DMS79 treated with DMSO at 0.1 percent for 48 hours (cell line): Measurements from ENCODE around the gene KRT5.

Experiments
- DNase-seq: peaks from one replicate; lab custom pipeline; 2025; lab: John Stamatoyannopoulos, UW

KRT5 gene

DNA sequence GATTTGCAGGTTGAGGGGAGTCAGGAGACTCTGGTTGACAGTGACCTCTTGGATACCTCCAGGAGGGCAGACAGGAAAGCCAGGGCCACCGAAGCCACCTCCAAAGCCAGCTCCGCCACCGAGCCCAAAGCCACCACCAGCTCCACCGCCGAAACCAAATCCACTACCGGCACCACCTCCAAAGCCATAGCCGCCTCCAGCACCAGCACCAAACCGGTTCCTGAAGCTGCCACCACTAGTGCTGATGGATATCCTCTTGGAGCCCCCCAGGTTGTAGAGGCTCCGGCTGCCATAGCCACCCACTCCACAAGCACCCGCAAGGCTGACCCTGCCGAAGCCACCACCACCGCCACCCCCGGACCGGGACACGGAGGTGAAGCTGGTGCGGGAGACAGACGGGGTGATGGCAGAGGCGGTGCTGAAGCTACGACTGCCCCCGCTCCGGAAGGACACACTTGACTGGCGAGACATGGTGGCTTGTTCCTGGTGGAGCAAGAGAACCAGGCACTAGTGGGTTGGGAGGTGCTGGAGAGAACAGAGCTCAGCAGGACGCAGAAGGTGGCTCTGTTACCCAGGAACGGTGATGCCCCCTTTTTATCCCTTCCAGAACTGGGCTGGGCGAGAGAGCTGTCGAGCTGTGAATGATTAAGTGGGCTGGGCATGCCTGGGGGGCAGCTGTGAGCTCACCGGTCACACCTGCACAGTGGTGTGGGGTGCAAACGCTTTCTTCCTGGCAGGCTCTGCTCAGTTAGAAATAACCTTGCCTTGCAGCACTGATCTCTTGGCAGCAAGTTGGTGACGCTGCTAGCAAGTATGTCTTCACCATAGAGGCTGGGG is at the start of gene KRT5:
Gene KRT5, minus strand, starts transcription at position 569 of the 837 bp plus-strand sequence. Its CDS starts 98 bp downstream, at position 471.
- DNase-seq, result no peak

DNA sequence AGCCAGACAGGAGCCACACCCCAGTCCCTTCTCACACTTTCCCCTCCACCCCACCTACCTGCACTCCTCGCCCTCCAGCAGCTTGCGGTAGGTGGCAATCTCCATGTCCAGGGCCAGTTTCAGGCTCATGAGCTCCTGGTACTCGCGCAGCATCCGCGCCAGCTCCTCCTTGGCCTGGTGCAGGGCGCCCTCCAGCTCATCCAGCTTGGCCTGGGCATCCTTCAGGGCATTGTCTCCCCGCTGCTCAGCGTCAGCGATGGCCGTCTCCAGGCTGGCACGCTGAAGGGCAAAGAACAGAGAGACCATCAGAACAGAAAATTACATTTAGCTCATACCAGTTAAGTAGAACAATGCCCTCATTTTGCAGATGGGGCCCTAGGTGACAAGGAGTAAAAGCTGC is 47.9 kb upstream of the KRT5 start:
- DNase-seq, result no peak

DNA sequence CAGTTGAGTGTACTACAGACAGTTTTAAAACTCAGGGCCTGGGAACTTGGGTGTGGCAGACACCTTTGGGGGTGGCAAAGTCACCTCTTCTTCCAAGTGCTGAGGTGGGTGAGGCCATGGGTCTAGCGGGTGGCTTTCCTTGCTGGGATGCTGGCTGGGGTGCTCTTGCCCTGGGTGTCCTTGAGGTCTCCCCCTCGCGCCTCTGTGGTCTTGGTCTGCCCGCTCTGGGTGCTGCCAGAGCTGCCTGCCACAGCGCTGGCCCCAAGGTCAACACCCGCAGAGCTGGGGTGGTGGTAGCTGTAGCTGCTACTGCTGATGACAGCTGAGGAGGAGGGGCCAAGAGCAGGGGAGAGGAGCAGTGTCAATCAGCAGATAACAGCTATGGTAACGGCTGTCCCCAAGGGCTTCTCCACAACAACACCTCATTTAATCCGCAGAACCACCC is 46.7 kb upstream of the KRT5 start:
- no peak for DNase-seq

DNA sequence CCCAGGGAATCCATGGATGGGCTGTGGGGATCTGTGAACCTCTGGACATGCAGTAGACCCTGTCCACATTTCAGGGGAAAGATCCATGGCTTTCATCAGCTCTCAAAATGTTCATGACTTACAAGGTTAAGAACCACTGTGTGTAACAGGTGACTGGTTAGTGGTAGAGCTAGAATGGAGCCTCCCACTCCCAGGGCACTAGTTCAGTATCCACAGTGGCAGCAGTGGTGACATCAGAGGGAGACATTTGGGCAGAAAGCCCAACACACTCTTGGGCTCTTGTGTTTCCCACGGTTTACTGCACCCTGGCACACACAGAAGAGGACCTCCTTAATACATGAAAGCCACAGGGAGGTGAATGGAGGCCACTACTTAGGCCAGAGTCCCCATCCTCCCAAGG is 44.4 kb upstream of the KRT5 start:
- DNase-seq, result peak; percentile 67

DNA sequence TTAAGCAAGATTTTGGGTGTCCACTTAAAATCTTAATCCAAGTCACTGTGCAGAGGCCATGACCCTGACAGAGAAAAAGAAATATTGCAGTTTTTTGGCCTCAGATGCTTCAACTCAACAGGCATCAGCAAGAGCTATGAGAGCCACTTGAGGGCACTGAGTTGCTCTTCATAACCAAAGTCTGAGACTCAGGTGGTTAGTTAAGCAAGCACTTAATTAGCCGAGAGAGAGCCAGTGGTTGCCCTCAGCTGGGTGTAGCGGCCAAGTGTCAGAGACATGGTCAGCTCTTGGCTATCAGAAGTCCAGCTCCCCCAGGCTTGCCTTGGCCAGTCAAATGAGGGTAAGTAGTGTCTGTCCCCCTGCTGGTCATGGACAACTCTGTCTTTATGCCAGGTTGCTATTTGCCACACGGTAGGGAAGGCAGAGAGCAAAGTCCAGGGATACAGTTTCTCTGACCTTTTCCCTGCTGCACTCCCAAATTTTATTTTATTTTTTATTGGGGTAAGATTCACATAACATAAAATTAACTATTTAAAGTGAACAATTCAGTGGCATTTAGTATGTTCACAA is 41.8 kb upstream of the KRT5 start:
- DNase-seq, result peak; percentile 37

DNA sequence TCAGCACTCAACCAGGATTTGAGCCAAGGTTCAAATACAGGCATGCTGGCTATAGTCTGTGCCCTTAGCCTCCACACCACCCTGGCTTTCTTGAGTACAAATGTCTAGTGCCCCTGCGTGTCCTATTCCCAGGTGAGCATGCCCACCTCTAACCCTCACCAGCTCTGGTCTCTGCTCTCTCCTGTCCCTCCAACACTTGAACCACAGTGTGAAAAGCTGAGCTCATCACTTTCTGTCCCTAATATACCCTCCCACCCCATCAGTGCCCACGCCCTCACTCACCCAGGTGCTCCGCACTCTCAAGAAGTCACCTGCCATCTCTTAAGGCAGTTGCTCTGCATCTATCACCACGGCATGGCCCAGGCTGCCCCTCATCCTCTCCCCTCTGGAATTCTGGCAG is 39.8 kb upstream of the KRT5 start:
- DNase-seq, result no peak

DNA sequence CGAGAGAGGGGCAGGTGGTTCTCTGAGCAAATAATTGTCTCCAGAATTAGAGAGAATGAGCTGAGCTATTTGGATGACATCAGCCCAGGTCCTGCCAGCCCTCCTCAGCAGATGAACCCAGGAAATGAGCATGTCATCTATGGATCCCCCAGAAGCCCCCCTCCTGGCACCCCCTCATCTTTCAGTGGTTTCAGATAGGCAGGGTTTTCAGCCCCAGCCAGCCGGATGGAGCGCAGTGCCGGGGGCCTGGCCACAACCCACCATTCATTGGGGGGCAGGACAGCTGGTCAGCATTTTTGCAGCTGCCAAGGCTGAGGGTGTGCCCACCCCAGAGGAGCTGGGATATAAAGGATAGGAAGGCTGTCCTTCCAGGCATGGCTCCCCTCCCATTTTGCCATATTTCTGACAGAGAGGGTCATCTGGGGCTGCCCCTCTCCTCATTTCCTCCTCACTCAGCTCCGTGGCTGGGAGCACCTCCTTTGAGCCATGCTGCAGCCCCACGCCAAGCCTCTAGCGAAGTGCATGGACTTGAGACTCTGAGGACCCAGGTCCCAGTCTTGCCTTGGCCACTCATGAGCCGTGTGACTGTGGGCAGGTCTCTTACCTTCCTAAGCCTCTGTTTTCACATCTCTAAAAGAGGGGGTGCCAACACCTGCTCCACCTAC is 38.7 kb upstream of the KRT5 start:
- no peak for DNase-seq

DNA sequence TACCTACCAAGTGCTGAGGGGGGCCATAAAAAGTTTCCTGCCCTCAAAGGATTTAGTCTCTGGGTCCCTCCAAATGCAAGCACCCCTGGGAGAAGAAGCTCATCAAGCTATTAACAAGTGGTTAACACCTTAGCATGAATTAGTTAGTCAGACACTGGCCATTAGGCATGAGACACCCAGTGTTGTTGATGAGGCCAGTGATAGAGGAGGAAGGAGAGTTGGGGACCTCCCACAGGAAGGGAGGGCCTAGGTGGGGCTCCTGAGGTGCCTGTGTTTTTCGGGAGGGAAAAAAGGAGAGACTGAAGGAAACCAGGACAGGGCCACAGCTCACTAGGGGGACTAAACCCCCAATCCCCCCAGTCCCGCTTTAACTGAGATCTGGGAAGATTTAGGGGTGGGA is 37.3 kb upstream of the KRT5 start:
- no peak for DNase-seq

DNA sequence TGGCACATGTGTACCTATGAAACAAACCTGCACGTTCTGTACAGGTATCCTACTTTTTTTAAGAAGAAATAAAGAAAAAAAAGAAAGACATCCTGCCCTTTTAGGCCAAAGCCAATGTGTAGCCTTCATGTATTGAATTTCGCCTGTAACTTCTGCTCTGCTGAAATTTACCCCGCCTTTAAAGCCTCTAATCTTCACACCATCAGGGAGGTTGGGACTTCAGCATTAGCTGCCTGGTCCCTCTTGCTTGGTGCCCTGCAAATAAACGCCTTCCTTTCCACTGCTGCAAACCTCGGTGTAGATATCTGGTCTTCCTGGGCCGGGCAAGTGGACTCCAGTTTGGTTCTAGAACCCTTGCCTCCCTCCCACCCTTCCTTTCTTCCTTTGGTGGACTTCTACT is 35.4 kb upstream of the KRT5 start:
- no peak for DNase-seq

DNA sequence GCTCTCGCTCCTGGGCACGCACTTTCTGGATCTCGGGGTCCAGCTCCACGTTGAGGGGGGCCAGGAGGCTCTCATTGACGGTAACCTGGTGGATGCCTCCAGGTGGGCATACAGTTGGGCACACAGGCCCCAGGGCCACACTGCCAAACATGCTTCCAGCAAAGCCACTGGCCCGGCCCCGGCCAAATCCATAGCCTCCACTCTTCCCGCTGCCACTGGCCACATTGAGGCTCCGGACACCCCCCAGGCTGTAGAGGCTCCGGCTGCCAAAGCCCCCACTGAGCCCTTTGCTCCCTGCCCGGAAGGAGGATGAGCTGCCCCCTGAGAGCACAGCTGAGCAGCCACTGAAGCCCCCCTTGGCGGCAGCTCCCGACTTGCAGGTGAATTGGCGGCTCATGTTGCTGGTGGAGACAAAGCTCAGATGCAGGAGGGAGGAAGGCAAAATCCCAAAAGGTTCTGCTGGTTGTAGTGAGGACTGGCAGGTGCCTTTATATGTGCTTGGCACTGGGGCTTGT is 32.5 kb upstream of the KRT5 start, which contains the start of gene KRT71:
Gene KRT71, minus strand, starts transcription at position 465 of the 515 bp plus-strand sequence. Its CDS starts 68 bp downstream, at position 397.
- DNase-seq, result no peak

DNA sequence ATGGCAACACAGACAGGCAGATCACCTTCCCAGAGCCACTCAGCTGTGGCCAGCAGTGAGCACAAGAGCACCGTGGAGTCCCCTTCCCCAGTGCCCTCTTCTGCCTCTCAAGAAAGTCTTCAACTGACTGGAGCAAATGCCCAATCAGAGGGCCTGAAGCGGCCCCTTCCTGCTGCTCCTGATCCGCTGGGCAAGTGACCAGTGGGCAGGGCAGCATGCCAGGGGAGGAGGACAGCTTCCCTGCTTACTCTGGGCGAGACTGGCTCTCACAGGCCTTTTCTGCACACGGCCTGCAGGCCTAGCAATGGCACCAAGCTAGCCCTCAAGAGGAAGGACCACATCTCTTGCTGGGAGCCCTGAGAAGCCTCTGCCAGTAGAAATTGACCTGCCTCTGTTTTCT is 31.9 kb upstream of the KRT5 start:
- no peak for DNase-seq

DNA sequence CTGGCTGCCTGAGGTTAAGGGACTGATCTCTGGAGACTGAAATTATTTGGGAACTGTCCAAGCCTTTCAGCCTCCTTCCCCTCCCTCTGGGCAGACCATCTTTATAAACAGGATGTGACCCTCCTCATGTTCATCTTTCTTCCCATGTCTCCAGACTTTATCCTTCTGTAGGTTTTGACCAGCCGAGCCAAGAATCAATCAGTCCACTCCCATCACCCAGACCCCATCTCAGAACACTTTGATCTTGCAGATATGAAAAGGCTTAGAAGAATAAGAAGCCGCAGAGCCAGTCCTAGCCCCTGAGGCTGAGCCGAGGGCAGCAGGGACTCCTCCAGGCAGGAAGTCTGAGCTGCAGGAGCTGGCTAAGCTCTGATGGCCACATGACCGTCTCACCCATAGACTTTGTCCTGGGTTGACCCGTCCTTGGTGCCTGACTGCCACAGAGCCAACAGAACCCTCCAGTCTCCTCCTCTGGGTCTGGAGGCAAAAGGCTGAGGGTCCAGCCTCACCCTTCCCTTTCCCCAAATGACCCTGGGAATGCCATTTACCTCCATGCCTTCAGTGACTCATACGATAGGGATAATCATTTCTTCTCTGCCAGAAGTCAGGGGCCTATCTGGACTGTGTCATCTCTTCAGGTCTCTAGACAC is 31.1 kb upstream of the KRT5 start:
- no peak for DNase-seq

DNA sequence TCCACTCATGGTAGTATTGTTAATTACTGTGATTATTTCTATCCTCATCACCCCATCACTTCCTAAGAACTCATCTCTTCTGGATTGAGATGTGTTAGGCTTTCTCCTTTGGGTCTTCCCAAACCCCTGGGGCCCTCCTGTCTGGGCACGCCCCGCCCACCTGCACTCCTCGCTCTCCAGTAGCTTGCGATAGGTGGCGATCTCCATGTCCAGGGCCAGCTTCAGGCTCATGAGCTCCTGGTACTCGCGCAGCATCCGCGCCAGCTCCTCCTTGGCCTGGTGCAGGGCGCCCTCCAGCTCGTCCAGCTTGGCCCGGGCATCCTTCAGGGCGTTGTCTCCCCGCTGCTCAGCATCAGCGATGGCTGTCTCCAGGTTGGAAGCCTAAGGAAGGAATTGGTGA is 25.9 kb upstream of the KRT5 start:
- DNase-seq, result no peak

DNA sequence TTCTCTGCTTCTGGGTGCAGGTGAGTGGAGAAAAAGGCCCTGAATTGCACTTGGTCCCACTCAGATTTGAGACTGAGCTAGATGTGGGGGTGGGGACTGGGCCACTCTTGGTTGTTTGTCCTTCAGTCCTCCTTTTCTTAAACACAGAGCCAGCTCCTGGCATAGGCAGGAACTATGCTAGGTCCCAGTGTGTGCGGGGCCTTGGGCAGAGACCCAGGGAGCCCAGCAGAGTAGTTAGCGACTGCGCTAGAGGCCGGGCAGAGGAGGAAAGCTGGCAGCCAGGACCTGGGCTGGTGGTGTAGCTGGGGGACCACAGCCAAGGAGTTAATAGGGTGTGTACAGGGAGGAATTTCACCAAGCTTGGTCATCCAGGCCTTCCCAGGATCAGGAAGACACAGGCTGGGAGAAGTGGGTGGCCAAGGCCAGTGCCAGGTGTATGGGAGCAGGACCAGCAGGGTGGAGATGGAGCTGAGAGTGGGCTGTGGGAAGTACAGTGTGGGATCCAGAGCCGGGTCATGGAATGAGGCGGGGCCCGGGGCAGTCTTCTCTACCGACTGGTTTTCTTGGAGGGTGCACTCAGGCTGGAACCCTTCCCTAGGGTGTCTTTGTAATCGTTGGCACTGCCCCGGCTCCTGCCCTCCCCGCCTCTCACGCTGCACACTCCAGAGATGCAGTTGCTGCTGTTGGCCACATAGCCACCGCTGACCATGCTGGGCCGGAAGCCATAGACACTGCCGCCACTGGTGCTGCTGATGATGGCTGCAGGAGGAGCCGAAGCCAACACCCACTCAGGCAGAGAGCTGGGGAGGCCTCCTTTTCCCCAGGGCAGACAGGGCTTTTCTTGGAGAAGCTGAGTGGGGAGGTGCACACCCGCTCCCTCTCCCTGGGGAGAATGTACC is 24.0 kb upstream of the KRT5 start:
- no peak for DNase-seq

DNA sequence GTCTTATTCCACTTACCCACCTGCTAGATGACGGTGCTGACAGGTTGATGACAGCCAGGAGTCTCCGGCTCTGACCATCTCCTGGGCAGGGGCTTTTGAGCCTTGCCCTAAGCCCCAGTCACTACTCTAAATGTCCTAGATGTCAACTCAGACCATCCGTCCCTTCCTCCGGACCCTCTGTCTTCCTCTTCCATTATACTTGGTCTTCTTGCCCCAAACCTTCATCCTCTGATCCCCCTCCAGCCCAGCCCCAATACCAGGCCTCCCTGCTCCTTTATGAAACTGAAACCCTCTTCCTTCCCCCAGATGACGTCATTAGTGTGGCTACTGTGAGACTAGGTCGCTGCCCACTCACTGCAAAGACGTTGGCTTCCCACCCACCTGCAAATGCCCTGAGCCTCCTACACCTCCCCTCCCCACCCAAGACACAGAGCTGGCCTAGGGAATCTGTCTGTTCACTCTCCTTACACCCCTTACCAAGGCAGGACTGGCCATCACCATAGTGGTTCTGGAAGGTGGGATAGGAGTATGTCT is 22.7 kb upstream of the KRT5 start:
- no peak for DNase-seq

DNA sequence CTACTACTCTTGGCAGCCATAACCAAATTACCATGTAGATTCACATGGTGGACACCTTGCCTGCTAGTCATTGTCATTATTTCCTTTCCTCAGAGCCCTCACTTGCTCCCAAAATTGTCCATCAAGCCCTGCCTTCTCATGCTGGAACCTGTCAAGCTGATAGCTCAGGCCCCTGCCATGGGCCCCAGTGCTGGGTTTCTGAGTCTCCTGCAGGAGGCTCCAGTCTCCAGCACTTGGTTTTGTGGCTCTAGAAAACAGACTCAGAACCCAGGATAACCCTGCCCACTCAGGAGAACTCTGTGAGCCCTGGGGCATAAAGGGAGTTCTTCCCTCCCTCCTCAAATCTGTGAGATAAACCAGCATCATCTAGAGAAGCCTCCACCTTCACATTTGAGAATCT is 22.0 kb upstream of the KRT5 start:
- DNase-seq, result no peak

DNA sequence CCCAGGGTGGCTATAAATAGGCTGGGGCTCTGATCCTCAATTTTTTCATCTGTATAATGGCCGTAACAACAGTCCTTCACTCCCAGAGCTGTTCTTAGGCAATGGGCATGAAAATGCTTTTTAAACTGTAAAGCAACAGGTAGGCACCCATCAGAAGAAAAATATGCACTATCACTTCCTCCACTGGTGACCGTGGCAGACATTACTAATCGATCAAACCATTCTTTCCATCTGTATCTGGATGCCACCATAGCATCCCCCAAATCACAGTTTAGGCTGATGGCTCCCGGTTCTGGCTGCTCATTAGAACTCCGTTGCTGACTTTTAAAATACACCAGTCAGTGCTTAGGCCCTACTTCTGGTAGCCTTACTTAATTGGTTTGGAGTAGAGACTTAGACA is 21.5 kb upstream of the KRT5 start:
- DNase-seq, result no peak

DNA sequence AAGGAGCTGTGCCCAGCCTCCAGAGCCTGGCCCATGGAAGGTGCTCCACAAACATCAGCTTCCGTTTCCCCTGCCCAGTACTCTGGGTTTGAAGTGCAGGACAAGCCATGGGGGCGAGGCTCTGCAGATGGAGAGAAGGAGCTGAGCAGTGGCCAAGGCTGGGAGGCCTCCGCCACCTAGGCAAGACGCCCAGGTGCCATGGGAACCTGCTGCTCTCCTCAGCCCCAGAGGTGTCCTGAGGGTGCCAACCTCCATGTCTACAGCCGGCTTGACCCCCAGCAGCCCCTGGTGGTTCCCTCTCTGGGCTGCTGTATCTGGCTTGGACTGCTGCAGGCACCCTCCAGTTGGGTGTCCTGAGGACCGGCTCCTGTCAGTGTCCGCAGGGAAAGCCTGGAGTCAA is 20.3 kb upstream of the KRT5 start:
- DNase-seq, result no peak

DNA sequence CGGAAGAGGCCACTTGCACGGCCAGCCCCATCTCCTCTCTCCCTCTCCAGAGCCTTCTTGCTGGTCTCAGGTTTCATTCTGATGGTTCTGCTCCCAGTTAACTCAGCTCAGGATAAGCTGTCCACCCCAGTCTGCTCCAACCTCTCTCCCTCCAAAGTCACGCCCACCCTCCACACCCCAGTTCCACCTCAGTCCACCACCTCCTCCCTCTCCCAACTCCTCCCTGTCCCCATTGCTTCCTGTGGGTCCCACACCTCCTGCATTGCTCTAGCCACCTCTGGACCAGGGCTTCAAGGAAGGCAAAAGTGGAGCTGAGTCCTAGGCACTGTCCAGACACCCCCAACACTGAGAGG is 19.6 kb upstream of the KRT5 start:
- DNase-seq, result no peak

DNA sequence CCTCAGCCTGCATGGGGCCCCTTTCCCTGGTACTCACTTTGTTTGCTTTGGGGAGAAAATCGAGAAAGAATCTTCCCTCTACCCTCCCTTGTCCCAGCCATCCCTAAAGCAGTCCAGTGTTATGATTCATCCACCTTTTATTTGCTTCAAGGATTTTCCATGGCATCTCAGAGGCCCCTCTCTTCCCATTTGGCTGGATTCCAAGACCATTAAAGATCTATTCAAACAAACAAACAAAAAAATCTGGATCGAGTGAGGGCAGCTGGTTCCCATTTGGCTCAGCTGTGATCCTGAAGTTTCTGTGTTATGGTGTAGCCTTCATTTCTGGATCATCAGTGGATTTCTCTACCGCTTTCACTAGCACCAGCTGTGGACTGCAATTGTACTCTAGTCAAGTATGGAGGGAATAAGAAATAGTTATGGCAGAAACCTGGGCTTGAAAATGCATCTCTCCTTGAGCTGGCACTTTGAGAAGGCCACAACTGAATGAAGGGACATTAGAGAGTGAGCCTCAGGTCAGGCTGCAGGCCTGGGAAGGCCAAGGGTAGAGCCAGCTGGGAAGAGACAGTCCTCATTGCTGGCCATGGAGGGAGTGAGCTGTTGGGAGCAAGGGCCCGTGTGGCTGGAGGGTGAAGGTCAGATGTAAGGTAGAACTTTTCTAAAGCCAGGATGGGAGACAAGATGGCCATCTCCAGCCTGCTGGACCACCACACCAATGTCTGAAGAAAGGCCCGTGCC is 19.1 kb upstream of the KRT5 start:
- DNase-seq, result peak; percentile 65
